Measurements from ENCODE around the gene CNTN5.
"Not testable (repeated sequence)": the region's sequence is repeated elsewhere in the genome, so short reads cannot be mapped to it uniquely, and the experiment has no call there.

The CNTN5 gene

DNA sequence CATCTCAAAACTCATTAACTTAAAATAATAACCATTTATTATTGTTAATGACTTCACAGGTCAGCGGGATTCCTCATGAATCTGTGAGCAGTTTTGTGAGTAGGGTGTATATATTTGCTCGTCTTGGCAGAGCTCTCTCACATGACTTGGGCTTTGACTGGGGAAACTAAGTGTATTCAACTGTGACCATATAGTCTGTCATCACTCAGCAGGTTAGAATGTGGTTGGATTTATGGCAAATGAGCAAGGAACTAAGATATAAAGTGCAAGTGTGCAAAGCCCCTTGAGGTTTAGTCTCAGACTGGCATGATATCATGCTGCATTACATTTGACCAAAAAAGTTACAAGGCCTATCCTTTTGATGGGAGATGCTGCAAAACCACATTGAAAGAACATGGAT is 254.8 kb downstream of the CNTN5 start:
- no peak for DNase-seq (ENCODE audit: low spot score)

DNA sequence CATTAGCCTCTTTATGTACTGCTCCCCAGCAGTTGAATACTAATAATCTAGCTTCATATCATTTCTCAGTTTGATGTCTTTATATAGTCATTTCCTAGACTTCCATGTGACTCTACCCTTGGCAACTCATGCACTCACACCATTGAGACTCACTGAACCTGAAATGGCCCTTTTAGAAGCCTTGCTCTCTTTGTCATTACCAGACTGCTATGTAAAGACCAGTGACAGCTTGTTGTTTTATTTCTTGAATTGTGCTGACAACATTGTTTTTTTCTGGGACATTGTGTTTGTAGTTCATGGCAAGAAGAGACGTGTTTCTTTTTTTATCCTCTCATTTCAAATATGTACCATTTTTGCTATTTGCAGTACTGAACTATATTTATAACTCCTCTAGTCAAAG is 256.5 kb downstream of the CNTN5 start:
- DNase-seq (ENCODE audit: low spot score), result no peak

DNA sequence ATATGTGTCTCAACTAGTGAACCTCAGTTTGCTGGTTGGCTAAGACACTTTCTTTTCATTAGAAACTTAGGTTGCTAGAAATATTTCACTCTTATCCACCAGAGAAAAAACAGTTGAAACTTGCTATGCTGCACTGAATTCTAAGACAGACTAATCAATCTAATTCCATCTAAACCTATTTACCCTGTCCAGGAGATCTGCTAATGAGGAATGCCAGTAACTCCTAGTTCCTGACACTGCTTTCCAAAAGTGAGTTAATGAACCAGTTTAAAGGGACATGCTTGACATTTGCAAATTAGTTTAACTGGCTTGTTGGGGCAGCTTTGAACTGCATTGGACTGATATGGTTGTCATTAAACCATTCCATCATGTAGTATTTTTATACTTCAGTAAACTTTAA is 258.5 kb downstream of the CNTN5 start:
- DNase-seq (ENCODE audit: low spot score), result no peak

DNA sequence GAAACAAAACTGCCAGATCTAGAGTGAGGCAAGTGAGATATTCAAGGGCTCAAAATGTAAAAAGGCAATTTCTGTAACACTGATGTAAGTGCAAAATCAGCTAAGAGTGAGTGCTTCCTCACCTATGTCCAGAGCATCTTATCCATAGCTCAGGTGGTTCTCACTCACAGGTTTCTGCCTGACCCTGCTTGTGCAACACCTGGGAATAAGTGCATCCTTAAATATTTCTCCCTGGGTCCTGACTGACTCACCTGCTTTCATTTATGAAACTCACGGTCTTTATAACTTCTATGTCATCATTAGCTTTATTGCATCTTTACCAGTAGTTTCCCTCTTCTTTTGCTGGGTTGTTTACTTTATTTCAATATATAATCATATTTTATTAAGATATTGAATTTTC is 260.6 kb downstream of the CNTN5 start:
- no peak for DNase-seq (ENCODE audit: low spot score)

DNA sequence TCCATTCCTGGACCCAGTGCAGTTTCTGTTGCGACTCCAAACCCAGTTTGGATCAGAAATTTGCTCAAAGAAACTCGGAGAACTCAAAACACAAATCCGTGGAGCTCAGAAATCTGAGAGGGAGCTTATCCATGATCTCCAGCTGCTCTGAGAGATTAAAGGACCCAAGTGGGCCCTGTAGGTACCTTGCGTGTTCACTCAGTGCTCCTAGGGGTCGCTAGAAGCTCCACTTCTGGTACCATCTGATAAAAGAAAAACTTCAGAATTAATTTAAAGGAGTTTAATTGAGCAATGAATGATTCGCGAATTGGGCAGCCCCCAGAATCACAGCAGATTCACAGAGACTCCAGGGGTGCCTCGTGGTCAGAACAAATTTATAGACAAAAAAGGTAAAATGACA is 277.2 kb downstream of the CNTN5 start:
- not testable (repeated sequence) for DNase-seq (ENCODE audit: low spot score)

DNA sequence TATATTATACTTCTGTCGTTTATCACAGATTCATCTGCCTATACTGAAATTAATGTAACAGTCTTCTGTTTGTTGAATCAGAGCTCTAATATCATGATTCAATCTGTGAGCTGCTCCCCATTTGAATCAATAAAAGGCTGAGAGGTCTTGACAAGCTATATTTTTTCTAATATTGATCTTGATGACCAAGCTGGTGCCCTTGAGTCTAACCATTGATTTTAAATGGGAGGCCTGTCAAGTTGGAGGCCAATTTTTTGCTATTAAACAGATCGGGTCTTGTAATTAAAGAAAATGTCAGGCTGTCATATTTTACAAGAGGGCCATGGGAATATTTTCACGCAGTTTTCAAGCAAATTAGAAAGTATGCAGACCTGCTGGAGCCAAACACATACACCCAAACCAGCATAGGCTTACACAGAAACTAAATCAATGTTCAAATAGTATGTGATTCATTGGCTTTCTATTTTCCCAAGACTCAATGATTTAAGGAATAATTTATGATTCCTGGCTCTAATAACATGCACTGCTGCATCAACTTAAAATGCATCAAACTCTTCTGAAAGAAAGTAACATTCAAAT is 286.9 kb downstream of the CNTN5 start:
- DNase-seq (ENCODE audit: low spot score), result no peak

- no peak for DNase-seq (ENCODE audit: low spot score)
Observed at GRCh38 chr11:99311870-99312269, 291.1 kb downstream of the CNTN5 start.

GRCh38 chr11:99316776-99317520 is 296.2 kb downstream of the CNTN5 start:
- no peak for DNase-seq (ENCODE audit: low spot score)

- DNase-seq (ENCODE audit: low spot score), result no peak
Observed at GRCh38 chr11:99320769-99321290, 300.1 kb downstream of the CNTN5 start.

GRCh38 chr11:99325847-99326246 is 305.1 kb downstream of the CNTN5 start:
- peak; percentile 51 for DNase-seq (ENCODE audit: low spot score)

GRCh38 chr11:99327066-99327465 is 306.3 kb downstream of the CNTN5 start:
- DNase-seq (ENCODE audit: low spot score), result no peak

GRCh38 chr11:99327527-99327926 is 306.8 kb downstream of the CNTN5 start:
- no peak for DNase-seq (ENCODE audit: low spot score)

DNA sequence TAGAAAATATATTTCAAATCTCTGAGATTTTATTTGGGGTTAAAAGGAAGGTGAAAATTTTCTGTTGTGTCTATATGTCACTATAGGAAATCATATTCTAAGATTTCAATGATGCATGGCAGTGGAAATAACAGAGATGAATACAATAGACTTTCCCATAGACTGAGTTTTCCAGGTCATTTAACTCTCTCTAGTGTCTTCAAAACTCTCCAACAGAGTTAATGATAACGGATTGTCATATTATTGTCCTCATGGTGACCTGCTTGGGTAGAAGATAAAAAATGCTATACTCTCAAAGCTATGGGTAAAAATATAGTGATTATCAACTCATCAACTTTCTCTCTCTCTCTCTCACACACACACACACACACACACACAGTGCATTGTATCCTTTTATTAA is 312.9 kb downstream of the CNTN5 start:
- DNase-seq (ENCODE audit: low spot score), result no peak

GRCh38 chr11:99343117-99343516 is 322.4 kb downstream of the CNTN5 start:
- DNase-seq (ENCODE audit: low spot score), result no peak

DNA sequence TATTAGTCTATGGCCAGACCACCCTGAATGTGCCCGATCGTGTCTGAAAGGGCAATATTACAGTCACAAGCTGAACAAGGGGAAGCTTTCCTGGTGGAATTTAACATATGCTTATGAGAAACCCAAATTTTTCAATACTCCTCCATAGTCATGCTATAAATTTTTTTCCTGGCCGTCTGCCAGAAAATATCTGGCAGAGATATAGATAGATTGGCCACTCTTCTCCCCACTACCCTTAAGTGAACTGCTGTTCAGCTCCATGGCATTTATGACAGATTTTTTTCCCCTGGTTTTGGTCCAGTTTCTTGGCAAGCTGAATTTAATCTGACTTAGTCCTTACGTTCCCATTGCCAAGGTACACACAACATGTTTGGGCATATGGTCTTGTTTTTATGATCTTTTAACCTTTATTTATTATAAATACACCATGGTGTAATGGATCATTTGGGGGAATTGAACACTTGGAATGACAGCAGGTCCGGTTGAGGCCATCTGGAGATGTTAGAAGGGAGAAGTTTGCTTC is 328.5 kb downstream of the CNTN5 start:
- no peak for DNase-seq (ENCODE audit: low spot score)

DNA sequence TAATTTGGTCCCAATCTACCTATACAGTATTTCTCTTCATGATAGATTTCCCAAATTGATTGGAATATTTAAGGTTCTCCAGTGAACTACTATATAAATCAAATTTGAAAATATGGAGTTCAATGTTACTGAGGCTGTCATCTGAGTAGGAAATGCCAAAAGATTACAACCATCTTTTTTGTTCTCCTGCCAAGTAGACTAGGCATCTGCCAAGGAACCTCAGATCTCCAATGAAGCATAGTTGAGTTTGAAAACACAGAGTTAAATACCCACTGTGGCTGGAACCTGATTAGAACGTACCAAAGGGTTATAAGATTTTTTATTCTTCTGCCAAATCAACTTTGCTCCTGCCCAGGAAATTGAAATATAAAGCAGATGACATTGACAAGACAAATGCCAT is 330.9 kb downstream of the CNTN5 start:
- DNase-seq (ENCODE audit: low spot score), result no peak

GRCh38 chr11:99352642-99353041 is 331.9 kb downstream of the CNTN5 start:
- DNase-seq (ENCODE audit: low spot score), result no peak

DNA sequence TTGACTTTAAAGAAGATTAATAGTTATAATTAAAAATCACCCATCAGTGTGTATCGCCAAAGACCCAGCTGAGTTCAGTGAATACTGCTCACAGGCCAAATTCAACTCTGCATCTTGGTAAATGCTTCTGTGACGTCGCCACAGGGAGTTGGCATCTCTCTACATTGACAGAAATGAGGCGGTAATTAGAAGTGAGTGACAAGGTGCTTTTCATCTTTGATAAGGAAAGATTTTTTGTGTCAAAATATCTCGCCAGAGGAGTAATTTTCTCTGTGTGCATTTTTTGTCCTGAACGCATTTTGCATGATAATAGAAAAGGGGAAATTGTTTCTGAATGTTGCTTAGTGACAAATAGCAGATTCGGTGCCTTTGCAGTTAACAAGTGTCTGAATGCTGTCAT is 345.8 kb downstream of the CNTN5 start:
- DNase-seq (ENCODE audit: low spot score), result no peak

- no peak for DNase-seq (ENCODE audit: low spot score)
Observed at GRCh38 chr11:99368583-99368982, 347.8 kb downstream of the CNTN5 start.

DNA sequence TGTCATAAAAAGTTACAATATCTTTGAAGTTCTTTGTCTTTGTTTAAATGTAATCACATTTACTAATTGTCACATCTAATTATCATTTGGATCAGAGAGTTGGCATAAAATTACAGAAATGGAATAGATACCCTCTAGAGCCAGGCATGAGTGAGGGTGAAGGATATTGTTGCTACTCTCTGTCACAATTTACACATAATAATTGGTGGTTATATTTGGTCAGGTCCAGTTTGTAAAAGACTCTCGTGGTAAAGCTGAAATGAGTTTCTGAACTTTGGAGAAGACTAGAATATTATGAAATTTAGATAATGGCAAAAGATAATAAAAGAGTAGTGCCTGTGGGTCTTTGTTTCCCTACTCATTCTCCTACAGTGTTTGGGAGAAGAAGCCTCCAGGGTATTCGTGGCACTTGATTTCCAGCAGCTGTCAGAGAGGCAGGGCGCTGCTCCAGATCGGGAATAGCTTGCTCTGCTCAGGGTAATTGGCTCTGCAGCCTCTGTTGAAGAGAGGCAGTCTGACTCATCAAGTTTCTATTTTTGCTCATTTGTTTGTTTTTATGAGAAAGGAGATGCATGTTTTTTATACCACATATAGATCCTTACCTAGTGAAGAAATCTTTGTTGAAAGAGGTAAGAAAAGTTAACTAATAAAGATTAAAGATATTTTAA is 349.9 kb downstream of the CNTN5 start:
- DNase-seq (ENCODE audit: low spot score), result peak; percentile 6

DNA sequence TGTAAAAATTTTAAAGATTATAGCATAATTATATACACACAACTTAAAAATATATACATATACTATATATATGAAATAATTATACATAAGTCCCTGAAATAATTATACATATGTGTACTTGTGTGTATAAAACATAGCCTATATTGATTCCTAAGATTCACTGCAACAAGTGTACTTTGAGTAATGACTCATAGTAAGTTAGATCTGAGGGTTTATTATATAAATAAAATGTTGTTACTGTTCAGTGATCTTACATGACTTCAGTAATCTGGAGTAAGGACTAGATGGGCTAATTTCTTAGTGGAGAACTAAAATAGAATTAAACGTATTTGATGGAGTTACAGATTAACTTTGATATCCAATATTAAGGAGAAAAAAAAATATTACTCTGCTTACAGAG is 350.5 kb downstream of the CNTN5 start:
- no peak for DNase-seq (ENCODE audit: low spot score)

DNA sequence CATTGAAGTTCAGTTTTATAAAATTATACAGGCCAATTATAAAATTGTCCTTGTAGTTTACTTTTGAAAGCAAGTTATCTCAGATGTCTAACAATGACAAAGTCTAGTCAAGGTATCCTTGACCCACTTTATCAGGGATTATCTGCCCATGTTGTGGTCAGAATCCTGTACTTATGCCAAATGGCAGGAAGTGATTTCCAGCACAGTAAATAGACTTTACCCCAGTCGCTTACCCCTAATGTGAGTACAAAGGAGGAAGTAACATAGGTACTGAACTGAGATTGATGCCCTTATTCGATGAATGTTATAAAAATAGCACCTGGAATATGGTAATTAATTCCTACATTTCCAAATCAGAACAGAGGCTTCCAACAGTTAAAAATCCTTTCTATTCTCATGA is 355.7 kb downstream of the CNTN5 start:
- no peak for DNase-seq (ENCODE audit: low spot score)

- no peak for DNase-seq (ENCODE audit: low spot score)
Observed at GRCh38 chr11:99383648-99384245, 363.0 kb downstream of the CNTN5 start.
